ENCODE measurements around the gene MINK1. TPM values are rescaled to one million over a fixed set of nuclear protein-coding genes. Genes with fewer than 3 reads are reported as not detected.
A peak's percentile ranks its signal among the peaks of the same experiment; 100 is the strongest.

The MINK1 gene
- total RNA-seq, 4 donors from 2014 or later = 29.3 to 48.6 (median 46.4) TPM

- Histone ChIP-seq H3K36me3 (no peaks in the 10 kb centered on the region), H3K9me3 (no peaks in the 10 kb centered on the region), H3K27me3 (no peaks in the 10 kb centered on the region), H3K4me3 (no peak overlapping the region), H3K4me1 (peaks cover 0 to 32% (median 4%) of the 10 kb centered on the region in 3 donors), H3K27ac (no peak overlapping the region)
- TF ChIP-seq POLR2A (IDR thresholded peaks at IDR 0.05) (no peak), POLR2AphosphoS5 (IDR thresholded peaks at IDR 0.05) (no peak)
- no peak for ATAC-seq
- WGBS, 2 donors (ENCODE audit: low coverage in 1 of 2) = 80 to 94% methylated on average over 1 to 5 of the region's 5 CpGs
Measured at GRCh38 chr17:4845118-4845517, 12.0 kb downstream of the MINK1 start.

GRCh38 chr17:4846635-4847390 is 13.7 kb downstream of the MINK1 start:
- Histone ChIP-seq H3K4me3 (no peak overlapping the region), H3K36me3 (no peaks in the 10 kb centered on the region), H3K27ac (no peak overlapping the region), H3K27me3 (no peaks in the 10 kb centered on the region), H3K9me3 (no peaks in the 10 kb centered on the region), H3K4me1 (peaks cover 0 to 25% (median 4%) of the 10 kb centered on the region in 3 donors)
- TF ChIP-seq EP300 (IDR thresholded peaks at IDR 0.05) = no peak
- TF ChIP-seq CTCF (IDR thresholded peaks at IDR 0.05) = no peak
- TF ChIP-seq POLR2AphosphoS5 (IDR thresholded peaks at IDR 0.05) = no peak
- TF ChIP-seq POLR2A (IDR thresholded peaks at IDR 0.05) = no peak
- ATAC-seq = no peak
- WGBS, 2 donors (ENCODE audit: low coverage in 1 of 2) = 83 to 95% methylated on average over 6 to 8 of the region's 13 CpGs

GRCh38 chr17:4849011-4849536 is 15.9 kb downstream of the MINK1 start:
- Histone ChIP-seq H3K9me3 (no peaks in the 10 kb centered on the region), H3K27me3 (no peaks in the 10 kb centered on the region), H3K4me3 (no peak overlapping the region), H3K27ac (peak overlapping the region in 2 of 4 donors; percentile 12 to 41), H3K4me1 (peaks cover 0 to 31% (median 4%) of the 10 kb centered on the region in 3 donors), H3K36me3 (peaks cover 0 to 3% of the 10 kb centered on the region in 2 donors)
- peak; percentile 39 for ATAC-seq
- WGBS, 2 donors (ENCODE audit: low coverage in 1 of 2) = 67 to 74% methylated on average over 2 to 3 of the region's 5 CpGs
- TF ChIP-seq CTCF (IDR thresholded peaks at IDR 0.05) (no peak), POLR2AphosphoS5 (IDR thresholded peaks at IDR 0.05) (no peak), POLR2A (IDR thresholded peaks at IDR 0.05) (no peak), EP300 (IDR thresholded peaks at IDR 0.05) (no peak)

GRCh38 chr17:4850246-4850645 is 17.1 kb downstream of the MINK1 start:
- Histone ChIP-seq H3K4me3 (no peak overlapping the region), H3K27ac (no peak overlapping the region), H3K27me3 (no peaks in the 10 kb centered on the region), H3K9me3 (no peaks in the 10 kb centered on the region), H3K36me3 (peaks cover 0 to 3% of the 10 kb centered on the region in 2 donors), H3K4me1 (peaks cover 0 to 31% (median 4%) of the 10 kb centered on the region in 3 donors)
- TF ChIP-seq CTCF (IDR thresholded peaks at IDR 0.05) (no peak), POLR2A (IDR thresholded peaks at IDR 0.05) (no peak), EP300 (IDR thresholded peaks at IDR 0.05) (no peak), POLR2AphosphoS5 (IDR thresholded peaks at IDR 0.05) (no peak)
- WGBS, 2 donors (ENCODE audit: low coverage in 1 of 2) = 100% methylated on average over 1 to 2 of the region's 2 CpGs
- no peak for ATAC-seq

- H3K4me1 ChIP-seq = peaks cover 0 to 26% (median 4%) of the 10 kb centered on the region in 3 donors
- WGBS, 2 donors (ENCODE audit: low coverage in 1 of 2) = 82 to 94% methylated on average over 2 to 3 of the region's 3 CpGs
- no peaks in the 10 kb centered on the region for H3K9me3 ChIP-seq
- no peaks in the 10 kb centered on the region for H3K27me3 ChIP-seq
- H3K4me3 ChIP-seq = no peak overlapping the region
- H3K27ac ChIP-seq = no peak overlapping the region
- peaks cover 0 to 3% of the 10 kb centered on the region in 2 donors for H3K36me3 ChIP-seq
- TF ChIP-seq POLR2AphosphoS5 (IDR thresholded peaks at IDR 0.05) = no peak
- no peak for TF ChIP-seq EP300 (IDR thresholded peaks at IDR 0.05)
- no peak for TF ChIP-seq POLR2A (IDR thresholded peaks at IDR 0.05)
- TF ChIP-seq CTCF (IDR thresholded peaks at IDR 0.05) = no peak
- ATAC-seq = no peak
Measured at GRCh38 chr17:4851084-4851483, 17.9 kb downstream of the MINK1 start.

All from gastroesophageal sphincter (tissue), 4 donors.